DND-41 (cell line): ENCODE measurements around the gene SMIM41.
A peak's percentile ranks its signal among the peaks of the same experiment; 100 is the strongest.

Source experiments
- ATAC-seq: fragments of 200-7000 bp; cut with Tn5 transposase; 3 replicates; pipeline ENCODE4 v1.9.1; 2021; ENCODE audit warnings: low read depth; ENCODE audit not compliant: insufficient read depth
- DNase-seq: peaks from one replicate; pipeline ENCODE4 v3.0.0-alpha.2; 2020
- H2AFZ ChIP-seq: 2 replicates; pipeline ENCODE4 v1.6.0; 2012; ENCODE audit warnings: low read depth, low read length
- H3K27ac ChIP-seq: 2 replicates; pipeline ENCODE4 v1.5.1; 2012; ENCODE audit warnings: low read length, inconsistent platforms
- H3K27me3 ChIP-seq: fragments of 200-600 bp; sonication (generic); 2 replicates; pipeline ENCODE4 v1.6.0; 2012; ENCODE audit warnings: low read length, mild to moderate bottlenecking, inconsistent platforms; ENCODE audit not compliant: insufficient read depth, poor library complexity
- H3K36me3 ChIP-seq: 2 replicates; pipeline ENCODE4 v1.5.1; 2012; ENCODE audit warnings: low read length, inconsistent platforms; ENCODE audit not compliant: insufficient read depth
- H3K4me1 ChIP-seq: 2 replicates; pipeline ENCODE4 v1.5.1; 2012; ENCODE audit warnings: mild to moderate bottlenecking, low read length; ENCODE audit not compliant: insufficient read depth
- H3K4me2 ChIP-seq: 2 replicates; pipeline ENCODE4 v1.6.0; 2012; ENCODE audit warnings: mild to moderate bottlenecking, moderate library complexity, low read length, inconsistent platforms; ENCODE audit not compliant: insufficient read depth
- H3K4me3 ChIP-seq, 2 experiments: fragments of 200-600 bp in 1 of 2; shearing (Covaris generic) in 1 of 2; 2 replicates each; pipeline ENCODE4 v1.5.1; 2012 to 2016; ENCODE audit warnings: inconsistent platforms in 2 of 2, low read length in 2 of 2, mild to moderate bottlenecking in 2 of 2, low read depth in 1 of 2, moderate library complexity in 1 of 2
- H3K79me2 ChIP-seq: 2 replicates; pipeline ENCODE4 v1.6.0; 2012; ENCODE audit warnings: low read length, inconsistent platforms; ENCODE audit not compliant: insufficient read depth
- H3K9ac ChIP-seq: 2 replicates; pipeline ENCODE4 v1.6.0; 2012; ENCODE audit warnings: low read depth, mild to moderate bottlenecking, inconsistent platforms, low read length, moderate library complexity
- H3K9me3 ChIP-seq: 2 replicates; pipeline ENCODE4 v1.5.1; 2012; ENCODE audit warnings: low read length, moderate library complexity, mild to moderate bottlenecking, inconsistent platforms; ENCODE audit not compliant: insufficient read depth, severe bottlenecking
- H4K20me1 ChIP-seq: 2 replicates; pipeline ENCODE4 v1.6.0; 2012; ENCODE audit warnings: low read length; ENCODE audit not compliant: insufficient read depth
- EZH2 ChIP-seq: IDR thresholded peaks from 3 replicates; pipeline ENCODE4 v1.6.1; 2012; ENCODE audit warnings: borderline replicate concordance, low read depth, mild to moderate bottlenecking, moderate library complexity, low read length, inconsistent platforms; ENCODE audit not compliant: severe bottlenecking
- TF ChIP-seq, protein P1 (sequence below): IDR thresholded peaks from 2 replicates; pipeline ENCODE4 v1.5.1; 2012; ENCODE audit warnings: borderline replicate concordance, low read length, moderate library complexity, mild to moderate bottlenecking; ENCODE audit not compliant: poor library complexity, severe bottlenecking; ENCODE audit errors: extremely low read depth

Gene SMIM41

DNA sequence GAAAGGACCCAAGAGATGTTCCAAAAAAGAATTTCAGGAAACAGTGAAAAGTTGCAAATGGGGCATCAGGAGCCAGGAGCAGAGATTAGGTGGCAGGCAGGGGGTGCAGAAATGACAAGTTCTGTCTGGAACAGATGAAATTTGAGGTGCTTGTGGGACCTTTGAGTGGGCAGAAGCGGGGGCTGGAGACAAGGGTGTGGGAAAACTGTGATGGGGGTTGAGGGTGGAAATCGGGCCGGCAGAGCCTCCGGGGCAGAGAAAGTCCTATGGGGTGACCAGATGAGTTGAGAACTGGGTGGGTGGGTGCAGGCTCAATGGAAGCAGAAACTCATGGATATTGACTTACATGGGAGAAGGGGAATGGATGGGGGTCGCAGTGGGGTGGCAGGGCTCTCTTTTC, 29.8 kb upstream of the SMIM41 start:
- Histone ChIP-seq H2AFZ (no peak overlapping the region), H3K9me3 (no peaks in the 10 kb centered on the region), H3K4me3 (no peak overlapping the region), H3K4me1 (peaks cover 19% of the 10 kb centered on the region), H3K27ac (no peak overlapping the region), H3K9ac (no peak overlapping the region), H3K79me2 (no peaks in the 10 kb centered on the region), H3K27me3 (peaks cover 57% of the 10 kb centered on the region), H4K20me1 (peaks cover 37% of the 10 kb centered on the region), H3K36me3 (no peaks in the 10 kb centered on the region), H3K4me2 (peak overlapping the region; percentile 67)
- TF ChIP-seq EZH2: no peak
- TF ChIP-seq, protein P1, sequence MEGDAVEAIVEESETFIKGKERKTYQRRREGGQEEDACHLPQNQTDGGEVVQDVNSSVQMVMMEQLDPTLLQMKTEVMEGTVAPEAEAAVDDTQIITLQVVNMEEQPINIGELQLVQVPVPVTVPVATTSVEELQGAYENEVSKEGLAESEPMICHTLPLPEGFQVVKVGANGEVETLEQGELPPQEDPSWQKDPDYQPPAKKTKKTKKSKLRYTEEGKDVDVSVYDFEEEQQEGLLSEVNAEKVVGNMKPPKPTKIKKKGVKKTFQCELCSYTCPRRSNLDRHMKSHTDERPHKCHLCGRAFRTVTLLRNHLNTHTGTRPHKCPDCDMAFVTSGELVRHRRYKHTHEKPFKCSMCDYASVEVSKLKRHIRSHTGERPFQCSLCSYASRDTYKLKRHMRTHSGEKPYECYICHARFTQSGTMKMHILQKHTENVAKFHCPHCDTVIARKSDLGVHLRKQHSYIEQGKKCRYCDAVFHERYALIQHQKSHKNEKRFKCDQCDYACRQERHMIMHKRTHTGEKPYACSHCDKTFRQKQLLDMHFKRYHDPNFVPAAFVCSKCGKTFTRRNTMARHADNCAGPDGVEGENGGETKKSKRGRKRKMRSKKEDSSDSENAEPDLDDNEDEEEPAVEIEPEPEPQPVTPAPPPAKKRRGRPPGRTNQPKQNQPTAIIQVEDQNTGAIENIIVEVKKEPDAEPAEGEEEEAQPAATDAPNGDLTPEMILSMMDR: no peak
- ATAC-seq: no peak
- DNase-seq: no peak

DNA sequence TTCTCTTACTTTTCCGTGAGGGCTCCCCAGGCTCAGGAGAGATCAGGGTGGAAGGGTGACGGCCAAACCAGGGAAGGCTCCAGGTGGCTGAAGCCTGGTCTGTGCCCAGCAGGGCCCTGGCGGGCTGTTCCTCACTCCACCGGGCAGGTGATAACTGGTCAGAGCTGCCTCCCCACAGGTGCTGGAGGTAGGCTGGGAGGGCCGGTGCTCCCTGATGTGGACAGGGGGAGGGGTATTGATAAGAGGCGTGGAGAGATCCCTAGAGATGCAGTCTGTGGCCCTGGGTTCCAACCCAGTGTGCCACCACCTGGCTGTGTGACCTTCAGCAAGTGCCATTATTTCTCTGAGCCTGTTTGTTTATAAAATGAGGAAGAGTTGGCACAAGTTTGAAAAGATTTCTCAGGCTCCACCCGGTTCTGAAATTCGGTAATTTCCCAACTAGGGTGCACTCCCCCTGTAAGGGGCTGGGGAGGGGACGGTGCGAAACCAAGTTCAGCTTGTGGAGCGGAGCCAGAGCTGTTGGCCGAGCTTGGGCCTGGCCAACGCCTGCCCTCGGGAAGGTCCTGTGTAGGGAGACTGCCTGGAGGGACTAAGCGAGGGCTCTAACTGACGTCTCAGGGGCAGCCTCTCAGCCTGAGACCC, 29.3 kb upstream of the SMIM41 start:
- H3K79me2 ChIP-seq: no peaks in the 10 kb centered on the region
- H3K27ac ChIP-seq: no peak overlapping the region
- H3K9ac ChIP-seq: no peak overlapping the region
- no peak overlapping the region for H2AFZ ChIP-seq
- peaks cover 19% of the 10 kb centered on the region for H3K4me1 ChIP-seq
- H3K27me3 ChIP-seq: peaks cover 54% of the 10 kb centered on the region
- H3K9me3 ChIP-seq: no peaks in the 10 kb centered on the region
- H3K4me2 ChIP-seq: peak overlapping the region; percentile 67
- DNase-seq (no peak), ATAC-seq (no peak)
- TF ChIP-seq EZH2: no peak
- TF ChIP-seq, protein P1: no peak
- no peaks in the 10 kb centered on the region for H3K36me3 ChIP-seq
- H3K4me3 ChIP-seq: peak overlapping the region in 1 of 2 experiments; percentile 41; a peak in 2 of 4 replicates
- H4K20me1 ChIP-seq: peaks cover 37% of the 10 kb centered on the region

DNA sequence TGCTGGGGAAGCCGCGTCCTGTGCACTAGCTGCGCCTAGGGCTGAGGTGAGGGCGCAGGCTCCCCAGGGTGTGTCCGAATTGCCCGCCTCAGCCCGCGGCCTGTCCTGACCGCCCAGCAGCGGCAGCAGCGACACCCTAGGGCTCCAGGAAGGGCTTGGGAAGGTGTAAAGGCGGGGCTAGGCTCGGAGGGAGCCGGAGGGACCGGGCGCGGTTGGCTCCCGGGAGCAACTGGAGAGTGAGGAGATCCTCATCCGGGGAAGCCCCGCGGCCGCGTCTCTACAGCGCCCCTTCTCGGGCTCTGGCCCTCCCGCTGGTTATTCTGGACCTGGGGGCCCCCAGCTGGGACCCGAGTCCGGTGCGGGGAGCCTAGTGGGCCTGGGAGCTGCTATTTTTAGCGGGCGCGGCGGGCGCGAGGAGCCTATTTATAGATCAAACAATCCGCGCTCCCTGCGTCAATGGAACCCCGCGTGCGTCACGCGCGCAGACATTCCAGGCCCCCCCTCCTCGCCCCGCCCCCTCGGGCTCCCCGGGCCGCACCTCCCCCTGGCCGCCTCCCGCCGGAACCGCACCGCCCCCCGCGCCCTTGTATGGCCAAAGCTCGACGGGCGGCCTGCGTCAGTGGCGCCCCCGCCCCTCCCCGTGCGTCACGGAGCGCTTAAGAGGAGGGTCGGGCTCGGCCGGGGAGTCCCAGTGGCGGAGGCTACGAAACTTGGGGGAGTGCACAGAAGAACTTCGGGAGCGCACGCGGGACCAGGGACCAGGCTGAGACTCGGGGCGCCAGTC, 28.6 kb upstream of the SMIM41 start, which contains the start of gene NR4A1:
Gene NR4A1 (plus strand): TSS at position 685 of the 784 bp plus-strand sequence. CDS start 2,887 bp downstream, outside the sequence.
- TF ChIP-seq EZH2: peak; percentile 79
- TF ChIP-seq, protein P1: no peak
- Histone ChIP-seq H3K79me2 (no peaks in the 10 kb centered on the region), H3K4me3 (peak within 1 kb of the TSS in 1 of 2 experiments; percentile 41; a peak in 2 of 4 replicates), H3K36me3 (no peaks in the 10 kb centered on the region), H3K9ac (no peak within 1 kb of the TSS), H3K9me3 (no peaks in the 10 kb centered on the region), H3K27ac (no peak within 1 kb of the TSS), H2AFZ (no peak within 1 kb of the TSS), H3K4me1 (peaks cover 19% of the 10 kb centered on the region), H3K4me2 (peak within 1 kb of the TSS; percentile 67), H4K20me1 (peaks cover 37% of the 10 kb centered on the region), H3K27me3 (peaks cover 51% of the 10 kb centered on the region)
- peak; percentile 87 for DNase-seq
- ATAC-seq: peak; percentile 91
